ENCODE measurements around the gene UBE2J2.
A peak's percentile ranks its signal among the peaks of the same experiment; 100 is the strongest.

Gene UBE2J2

DNA sequence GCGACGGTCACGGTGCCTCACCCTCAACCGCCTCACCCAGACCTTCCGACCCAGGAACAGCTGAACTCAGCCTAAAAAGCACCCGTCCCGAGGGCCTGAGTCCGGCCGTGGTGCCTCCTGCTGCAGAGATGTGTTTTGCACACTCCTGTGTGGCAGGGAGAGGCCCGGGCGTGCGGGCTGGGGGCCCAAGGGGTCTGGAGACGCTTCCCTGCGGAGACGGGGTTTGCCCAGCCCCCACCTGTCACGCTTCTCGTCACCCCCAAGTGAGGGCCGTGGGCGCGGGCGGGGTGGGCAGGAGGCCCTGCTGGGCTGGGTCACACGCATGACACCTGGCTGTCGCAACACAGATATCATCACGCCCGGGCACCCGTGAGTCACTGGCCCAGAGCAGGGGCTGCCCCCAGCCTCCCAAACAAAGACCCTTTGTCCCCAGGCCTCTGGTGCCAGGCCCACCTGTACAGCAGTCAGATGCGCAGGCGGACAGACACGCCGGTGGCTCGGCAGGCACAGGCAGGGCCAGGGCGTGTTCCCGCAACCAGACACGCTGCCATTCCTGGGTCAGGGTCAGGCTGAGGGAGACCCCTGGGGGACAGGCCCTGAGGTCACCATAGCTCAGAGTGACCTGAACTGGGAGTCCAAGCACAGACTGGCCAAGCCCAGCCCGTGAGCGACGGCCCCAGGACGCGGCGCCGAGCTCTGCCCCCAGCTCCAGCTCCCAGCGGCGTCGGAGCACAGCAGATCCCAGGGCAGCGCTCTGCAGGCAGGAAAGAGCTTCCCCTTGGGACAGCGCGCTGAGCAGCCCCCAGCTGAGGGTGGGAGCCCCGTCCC, 35.6 kb downstream of the UBE2J2 start:
- no peak for DNase-seq

DNA sequence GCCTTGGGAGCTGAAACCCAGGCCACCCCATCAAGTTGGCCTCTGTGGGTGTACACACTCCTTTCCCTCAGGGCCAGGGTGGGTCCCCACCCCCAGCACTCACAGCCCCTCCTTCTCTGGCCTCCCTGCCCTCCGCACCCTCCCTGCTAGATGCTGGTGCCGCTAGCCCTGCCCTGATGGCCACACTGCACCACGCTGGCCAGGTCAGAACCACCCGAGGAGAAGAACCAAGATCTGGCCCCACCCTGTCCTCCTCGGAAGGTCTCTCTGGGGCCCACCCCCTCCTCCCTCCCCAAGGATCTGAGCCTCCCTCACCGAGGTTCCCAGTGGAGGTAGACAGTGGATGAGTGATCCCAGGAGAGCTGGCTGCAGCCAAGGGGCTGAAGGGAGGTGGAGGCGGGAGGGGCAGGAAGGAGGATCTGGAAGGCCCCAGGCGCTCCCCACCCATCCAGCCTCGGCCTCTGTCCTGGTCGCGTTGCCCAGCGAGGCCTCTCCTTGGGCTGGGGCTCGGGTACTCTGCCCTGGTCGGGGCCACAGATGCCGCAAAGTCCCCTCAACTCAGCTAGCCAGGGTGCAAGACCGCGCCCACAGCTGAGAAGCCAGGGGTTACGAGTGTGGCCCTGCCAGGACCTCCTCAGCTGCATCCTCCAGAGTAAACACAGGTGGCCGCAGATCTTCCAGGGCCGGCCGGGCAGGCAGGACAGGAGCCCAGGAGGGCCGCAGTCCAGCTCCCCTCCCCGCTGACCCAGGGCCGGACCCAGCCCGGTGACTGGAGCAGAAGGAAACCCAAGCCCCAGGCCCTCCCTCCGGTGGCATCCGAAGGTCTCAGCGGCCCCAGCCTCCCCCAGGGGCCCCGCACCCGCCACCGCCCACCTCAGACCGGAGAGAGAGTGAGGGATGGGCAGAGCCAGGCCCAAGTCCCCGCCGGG, 36.4 kb downstream of the UBE2J2 start:
- no peak for DNase-seq

DNA sequence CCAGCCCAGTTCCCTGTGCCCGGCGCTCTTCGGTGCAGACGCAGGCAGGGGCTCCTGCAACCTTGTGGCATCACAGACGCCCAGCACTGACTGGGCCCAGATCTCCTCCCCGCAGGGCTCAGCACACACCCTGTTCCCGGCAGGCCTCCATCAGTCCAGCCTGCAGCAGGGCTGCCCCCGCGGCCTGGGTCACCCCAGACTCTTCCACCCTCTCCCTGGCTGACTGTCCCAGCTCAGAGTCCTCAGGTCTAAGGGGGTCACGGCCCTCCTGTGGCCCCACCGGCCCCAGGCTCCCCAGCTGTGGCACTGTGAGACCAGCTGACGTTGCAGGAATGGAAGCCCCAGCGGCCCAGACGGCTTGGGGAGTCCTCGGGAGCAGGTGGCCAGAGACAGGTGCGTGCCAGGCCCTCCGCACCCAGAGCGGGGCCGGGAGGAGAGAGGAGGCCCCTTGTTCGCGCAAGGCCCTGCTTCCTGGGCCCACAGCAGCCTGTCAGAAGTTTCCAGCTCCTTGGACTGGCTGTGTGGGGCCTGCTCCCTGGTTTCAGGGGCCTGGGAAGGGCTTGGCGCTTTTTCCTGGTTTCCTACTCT, 37.4 kb downstream of the UBE2J2 start:
- DNase-seq = no peak

DNA sequence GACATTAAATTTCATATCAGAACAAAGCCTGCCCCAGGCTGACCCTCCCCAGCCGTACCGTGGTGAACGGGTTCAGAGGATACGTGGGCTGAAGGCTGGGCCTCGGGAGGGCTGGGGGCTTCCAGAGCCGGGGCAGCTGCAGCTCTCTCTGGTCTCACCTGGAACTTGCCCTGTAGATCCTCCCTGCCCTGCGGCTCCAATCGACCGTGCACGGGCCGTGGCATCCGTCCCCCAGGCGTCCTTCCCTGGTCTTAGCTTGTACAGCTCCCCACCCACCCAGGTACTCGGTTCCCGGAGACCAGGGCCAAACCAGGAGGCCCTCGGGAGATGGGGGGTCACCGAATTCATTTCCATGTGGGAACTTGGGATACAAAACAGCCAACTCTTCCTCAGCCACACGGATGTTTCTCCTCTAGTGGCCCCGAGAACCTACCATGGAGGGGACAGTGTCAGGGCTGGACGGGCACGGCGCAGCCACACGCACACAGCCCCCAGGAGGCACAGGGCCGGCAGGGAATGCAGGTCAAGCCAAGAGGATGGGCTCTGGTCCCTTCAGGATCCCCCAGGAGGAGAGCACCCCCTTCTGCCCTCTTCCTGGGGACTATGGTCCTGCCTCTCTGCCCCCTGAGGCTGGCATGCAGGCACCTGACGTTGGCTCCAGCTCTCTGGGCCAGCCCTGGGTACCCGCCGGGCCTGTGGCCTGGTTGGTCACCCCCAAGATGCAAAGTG, 38.5 kb downstream of the UBE2J2 start:
- no peak for DNase-seq

DNA sequence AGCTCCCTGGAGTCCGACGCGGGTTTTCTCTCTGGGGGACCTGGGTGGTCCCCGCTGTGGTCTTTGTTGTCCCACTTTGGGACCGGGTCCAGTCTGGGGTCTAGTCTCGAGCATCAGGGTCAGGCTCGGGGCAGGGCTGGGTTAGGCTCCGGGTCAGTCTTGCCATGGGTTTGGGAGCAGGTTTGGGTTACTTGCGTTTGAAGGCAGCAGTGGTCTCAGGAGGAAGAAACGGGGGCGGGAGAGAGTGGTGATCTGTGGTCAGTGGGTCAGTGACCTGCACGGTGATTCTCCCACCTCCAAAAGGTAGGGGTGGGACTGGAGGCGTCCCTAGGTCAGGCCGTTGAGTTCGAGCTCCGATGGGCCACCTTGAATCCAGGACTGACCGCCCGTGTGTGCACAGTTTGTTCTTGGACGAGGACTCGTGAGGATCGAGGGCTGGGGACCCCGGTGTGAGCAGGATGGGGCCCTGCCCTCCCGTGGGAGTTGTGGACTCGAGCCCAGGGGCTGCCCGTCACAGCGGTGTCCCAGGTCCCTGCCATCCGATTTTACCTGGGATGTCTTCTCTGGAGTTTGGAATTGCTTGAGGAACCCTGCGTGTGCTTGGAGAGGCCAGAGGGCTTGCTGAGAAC, 39.4 kb downstream of the UBE2J2 start:
- DNase-seq = no peak

DNA sequence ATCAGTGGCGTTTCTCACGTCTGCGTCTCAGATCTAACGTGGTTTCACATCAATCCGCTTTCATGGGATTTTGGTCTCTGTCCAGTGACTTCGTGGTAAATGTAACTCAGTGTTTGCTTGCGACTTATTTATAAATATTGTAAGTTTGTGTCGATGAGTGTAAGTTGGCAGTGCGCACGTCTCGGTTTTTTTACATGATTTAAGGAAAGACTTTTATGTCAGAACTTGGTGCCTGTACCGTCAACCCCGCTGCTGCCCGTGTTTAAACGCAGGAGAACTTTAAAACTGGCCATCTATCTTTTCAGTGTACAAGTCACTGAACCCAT, 40.1 kb downstream of the UBE2J2 start:
- no peak for DNase-seq

DNA sequence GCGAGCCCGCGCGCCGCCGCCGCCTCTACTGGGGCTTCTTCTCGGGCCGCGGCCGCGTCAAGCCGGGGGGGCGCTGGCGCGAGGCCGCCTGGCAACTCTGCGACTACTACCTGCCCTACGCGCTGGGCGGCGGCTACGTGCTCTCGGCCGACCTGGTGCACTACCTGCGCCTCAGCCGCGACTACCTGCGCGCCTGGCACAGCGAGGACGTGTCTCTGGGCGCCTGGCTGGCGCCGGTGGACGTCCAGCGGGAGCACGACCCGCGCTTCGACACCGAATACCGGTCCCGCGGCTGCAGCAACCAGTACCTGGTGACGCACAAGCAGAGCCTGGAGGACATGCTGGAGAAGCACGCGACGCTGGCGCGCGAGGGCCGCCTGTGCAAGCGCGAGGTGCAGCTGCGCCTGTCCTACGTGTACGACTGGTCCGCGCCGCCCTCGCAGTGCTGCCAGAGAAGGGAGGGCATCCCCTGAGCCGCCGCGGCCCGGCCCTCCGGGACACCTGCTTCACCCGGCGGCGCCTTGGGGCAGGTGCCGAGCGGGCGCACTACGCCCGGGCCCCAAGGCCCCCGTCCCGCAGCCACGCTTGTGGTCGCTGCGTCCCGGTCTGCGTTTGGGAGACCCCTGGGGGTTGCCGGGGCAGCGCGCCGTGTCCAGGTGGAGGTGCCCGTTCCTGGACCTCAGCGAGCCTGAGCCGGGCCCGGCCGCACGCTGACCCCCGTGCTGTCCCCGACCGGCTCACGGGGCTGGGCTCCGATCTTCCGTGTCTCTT, 40.7 kb downstream of the UBE2J2 start:
- DNase-seq = no peak

DNA sequence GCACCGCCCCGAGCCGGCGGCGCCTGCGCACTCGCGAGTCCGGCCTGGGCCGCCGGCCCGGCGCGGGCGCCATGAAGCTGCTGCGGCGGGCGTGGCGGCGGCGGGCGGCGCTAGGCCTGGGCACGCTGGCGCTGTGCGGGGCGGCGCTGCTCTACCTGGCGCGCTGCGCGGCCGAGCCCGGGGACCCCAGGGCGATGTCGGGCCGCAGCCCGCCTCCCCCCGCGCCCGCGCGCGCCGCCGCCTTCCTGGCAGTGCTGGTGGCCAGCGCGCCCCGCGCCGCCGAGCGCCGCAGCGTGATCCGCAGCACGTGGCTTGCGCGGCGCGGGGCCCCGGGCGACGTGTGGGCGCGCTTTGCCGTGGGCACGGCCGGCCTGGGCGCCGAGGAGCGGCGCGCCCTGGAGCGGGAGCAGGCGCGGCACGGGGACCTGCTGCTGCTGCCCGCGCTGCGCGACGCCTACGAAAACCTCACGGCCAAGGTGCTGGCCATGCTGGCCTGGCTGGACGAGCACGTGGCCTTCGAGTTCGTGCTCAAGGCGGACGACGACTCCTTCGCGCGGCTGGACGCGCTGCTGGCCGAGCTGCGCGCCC, 41.4 kb downstream of the UBE2J2 start, which contains the start of gene B3GALT6:
Gene B3GALT6, plus strand, starts transcription at position 30 of the 588 bp plus-strand sequence. Its CDS starts 42 bp downstream, at position 72.
- DNase-seq = no peak

DNA sequence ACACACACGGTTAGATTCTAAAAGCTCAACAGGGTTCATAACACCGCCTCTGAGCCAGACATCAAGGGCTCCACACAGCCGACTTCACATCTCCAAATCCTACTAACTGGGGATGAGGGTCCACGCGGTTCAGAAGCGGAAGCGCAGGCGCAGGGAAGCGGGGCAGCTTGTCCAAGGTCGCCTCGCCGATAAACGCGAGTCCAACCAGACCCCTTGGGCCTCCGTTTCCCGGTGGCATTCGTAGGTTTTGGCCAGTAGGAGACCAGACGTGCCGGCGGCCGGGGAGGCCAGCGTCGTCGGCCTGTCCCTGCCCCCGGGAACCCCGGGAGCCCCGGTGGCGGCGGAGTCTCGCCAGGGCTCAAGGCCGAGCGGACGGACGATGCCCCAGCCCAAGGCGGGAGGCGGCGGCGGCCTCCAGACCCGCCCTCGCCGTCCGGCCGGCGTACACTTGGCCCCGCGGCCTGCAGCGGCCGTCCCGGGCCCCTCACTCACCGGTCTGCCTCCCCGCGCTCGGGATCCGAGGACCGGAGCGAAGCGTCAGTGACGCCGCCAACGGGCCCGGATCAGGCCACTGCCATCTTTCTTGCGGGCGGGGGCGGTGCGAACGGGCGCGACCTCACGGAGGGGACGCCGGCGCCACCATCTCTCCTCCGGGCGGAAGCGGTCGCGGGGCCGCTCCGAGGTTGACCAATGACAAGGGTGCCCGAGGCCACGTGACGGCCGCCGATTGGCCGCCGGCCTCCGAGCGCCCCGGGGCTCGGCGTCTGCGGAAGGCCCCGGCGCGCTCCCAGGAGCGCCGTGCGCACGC, 42.0 kb downstream of the UBE2J2 start, which contains the start of gene SDF4:
Gene SDF4, minus strand, starts transcription at position 602 of the 808 bp plus-strand sequence. CDS start 3,229 bp downstream, outside the sequence.
- peak; percentile 95 for DNase-seq

DNA sequence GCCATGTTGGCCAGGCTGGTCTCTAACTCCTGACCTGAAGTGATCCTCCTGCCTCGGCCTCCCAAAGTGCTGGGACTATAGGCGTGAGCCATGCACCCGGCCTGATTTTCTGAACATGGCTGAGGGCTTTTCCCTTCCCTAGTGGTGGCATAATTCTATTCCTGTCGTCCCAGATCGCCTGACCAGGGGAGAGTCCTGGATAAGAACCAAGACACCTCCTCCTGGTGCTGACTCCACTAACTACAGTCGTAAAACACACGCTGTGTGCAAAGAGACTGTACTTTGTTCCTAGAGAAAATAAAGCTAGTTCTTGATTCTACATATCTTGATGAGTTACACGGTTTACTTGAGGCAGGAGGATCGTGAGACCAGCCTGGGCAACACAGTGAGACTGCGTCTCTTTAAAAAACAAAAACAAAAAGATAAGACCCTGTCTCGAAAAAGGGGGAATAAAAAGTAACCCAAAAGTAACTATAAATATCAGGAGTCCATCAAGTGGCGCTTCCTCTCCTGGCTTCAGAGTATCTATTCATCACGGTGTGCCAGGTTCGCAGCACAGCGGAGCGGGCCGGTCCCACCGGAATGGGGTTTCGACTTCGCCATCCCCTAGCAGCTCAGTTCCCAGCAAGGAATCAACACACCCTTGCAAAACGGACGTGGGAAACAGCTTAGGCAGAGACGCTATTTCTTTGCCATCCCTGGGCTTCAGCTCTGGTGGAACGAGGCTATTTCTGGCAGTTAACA, 42.8 kb downstream of the UBE2J2 start:
- no peak for DNase-seq

DNA sequence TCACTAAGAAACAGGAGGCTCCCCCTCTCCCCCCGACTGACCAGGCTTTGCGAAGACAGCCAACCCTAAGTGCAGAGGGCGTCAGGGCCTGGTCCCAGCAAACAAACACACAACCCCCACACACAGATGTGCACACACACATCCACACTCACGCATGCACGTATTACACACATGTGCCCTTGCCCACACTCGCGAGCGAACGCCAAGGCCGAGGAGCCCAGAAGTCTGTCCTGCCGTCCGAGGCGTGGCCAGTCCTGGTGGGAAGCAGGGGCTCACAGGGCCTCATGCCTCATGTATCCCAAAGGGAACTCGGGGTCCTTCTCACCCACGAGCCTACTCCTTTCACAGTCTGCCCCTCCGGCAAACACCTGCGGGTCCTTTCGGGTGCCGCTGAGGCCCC, 43.9 kb downstream of the UBE2J2 start:
- no peak for DNase-seq

DNA sequence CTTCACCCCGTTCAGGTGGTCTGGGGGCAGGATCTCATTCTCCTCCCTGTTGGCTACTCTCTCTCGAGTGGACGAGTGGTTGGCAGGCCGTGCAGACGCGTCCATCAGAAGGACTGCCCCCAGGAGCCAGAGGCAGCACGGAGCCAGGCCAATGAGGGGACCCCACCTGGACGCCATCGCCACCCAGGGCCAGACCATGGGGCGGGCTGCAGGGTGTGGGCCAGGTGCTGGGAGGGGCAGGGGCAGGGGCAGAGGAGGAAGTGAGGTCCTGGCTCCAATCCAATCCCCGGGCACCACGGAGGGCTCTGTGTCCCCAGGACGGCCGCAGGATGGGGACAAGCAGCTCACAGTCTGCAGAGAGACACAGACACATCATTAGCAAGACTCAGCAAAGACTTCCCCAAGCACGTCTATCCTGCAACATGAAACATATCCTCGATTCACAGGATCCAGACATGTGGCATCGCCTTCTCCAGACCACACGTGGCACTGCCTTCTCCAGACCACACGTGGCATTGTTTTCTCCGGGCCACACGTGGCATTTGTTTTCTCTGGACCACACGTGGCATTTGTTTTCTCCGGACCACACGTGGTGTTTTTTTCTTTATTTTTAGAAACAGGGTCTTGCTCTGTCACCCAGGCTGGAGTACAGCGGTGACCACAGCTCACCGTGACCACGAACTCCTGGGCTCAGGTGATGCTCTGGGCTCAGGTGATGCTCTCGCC, 44.9 kb downstream of the UBE2J2 start:
- no peak for DNase-seq

DNA sequence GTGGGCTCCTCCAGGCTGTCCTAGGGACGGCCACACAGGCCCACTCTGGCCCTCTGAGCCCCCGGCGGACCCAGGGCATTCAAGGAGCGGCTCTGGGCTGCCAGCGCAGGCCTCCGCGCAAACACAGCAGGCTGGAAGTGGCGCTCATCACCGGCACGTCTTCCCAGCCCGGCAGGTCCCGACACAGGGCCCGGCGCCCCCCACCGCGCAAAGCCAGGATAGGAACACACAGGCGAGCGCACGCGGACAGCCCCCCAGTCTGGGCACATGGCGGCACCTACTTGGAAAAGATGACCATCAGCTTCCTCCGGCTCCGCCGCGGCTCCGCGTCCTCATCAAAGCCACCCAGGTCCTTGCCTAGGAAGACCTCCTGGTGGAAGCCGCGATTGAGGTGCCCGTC, 45.5 kb downstream of the UBE2J2 start:
- DNase-seq = no peak

DNA sequence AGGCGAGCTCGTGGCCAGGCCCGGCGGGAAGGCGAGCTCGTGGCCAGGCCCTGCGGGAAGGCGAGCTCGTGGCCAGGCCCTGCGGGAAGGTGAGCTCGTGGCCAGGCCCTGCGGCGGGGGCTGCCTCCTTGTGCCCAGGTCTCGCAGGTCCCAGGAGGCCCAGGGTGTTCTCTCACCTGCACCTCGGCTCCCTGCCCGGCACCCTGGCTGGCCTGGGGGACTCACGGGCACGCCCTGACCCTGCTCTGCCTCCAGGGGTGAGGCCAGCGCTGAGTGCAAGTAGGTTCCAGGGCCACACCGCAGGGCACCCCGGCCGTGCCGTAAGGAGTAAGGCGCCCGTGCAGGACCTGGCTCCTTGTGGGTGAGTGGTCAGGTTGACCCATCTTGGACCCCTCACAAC, 46.3 kb downstream of the UBE2J2 start:
- DNase-seq = no peak

DNA sequence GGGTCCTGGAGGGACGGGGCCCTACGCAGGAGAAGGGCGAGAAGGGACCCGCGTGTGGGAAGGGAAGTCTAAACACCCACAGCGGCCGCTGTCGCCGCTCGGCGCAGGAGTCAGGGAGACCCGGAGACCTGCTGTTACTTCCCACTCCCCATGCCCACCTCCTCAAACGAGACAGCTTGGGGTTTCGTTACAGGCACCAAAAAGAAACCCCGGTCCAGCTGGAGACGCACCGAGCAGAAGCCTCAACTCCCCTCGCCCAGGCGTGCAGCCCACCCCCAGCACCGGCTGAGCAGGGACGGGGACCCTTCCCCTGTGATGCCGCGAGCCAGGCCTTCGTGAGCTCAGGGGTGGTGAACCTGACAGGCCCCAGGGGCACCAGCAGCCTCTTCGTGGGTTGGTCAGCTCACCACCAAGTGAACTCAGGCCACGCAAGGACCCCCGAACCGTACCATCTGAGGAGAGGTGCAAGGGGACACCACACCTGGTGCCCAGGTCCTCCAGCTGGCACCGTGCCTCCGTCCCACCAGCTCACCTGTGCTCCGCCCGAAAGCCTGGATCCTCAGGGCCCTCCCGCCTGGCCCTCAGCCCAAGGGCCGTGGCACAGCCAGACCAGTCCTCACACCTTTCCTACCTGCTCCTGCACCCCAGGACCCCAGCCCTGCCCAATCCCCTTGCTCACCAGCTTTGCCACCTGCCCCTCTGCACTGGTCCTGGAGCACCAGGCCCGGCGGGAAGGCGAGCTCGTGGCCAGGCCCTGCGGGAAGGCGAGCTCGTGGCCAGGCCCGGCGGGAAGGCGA, 46.9 kb downstream of the UBE2J2 start:
- DNase-seq = no peak

DNA sequence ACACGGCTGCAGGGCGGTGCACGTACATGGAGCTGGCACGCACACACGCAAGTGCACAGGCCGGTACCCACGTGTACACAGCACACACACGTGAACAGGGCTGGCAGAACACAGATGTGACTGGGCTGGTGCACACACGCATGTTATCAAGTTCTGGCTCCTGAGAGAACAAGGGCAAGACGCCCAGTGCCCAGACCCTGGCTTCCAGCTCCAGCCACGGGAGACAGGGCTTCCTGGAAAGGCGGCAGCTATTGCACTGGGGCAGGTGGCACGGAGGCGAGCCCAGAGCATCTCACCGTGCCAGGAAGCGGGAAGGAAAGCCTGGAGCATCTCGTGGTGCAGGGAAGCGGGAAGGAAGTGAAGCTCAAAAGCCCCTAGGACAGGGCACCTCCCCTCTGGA, 47.7 kb downstream of the UBE2J2 start:
- no peak for DNase-seq

DNA sequence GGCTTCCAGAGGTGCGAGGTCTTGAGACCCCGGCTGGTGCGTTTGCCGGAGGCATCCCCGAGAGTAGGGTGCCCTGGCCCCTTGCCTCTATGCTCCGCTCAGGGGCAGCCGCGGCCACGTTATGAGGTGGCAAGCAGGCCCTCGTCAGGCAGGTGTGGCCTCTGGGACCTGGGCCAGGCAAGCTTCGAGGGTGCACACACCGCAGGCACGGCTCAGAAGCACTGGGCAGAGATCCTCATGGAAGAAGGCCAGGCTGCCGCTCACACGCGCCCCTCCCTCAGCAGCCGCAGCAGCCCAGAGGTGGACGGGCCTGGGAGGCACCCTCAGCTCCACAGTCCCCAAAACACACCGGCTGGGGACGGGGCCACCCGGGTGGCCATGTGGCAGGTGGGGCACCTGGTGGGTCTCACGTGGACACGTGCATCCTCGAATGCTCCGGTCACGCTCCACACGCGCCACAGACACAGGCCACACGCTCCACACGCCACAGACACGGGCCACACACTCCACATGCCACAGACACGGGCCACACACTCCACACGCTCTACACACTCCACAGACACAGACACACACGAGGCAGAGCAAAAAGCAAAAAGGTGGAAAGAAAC, 48.3 kb downstream of the UBE2J2 start:
- DNase-seq = no peak
